D721Med (cell line): Measurements from ENCODE around the gene CDA.

Source experiments
- DNase-seq: peaks from one replicate; pipeline ENCODE4 v3.0.0; 2011; ENCODE audit warnings: low spot score; ENCODE audit not compliant: insufficient read length
- FAIRE-seq: peaks from 2 replicates; lab custom pipeline; 2011; peaks lifted over from hg19 to GRCh38; lab: Jason Lieb, UNC
- TF ChIP-seq, protein P1 (sequence below): IDR thresholded peaks from 2 replicates; pipeline ENCODE4 v1.5.1; 2012; ENCODE audit warnings: mild to moderate bottlenecking, control low read depth; ENCODE audit not compliant: insufficient read depth; ENCODE audit errors: missing control alignments

The CDA gene

DNA sequence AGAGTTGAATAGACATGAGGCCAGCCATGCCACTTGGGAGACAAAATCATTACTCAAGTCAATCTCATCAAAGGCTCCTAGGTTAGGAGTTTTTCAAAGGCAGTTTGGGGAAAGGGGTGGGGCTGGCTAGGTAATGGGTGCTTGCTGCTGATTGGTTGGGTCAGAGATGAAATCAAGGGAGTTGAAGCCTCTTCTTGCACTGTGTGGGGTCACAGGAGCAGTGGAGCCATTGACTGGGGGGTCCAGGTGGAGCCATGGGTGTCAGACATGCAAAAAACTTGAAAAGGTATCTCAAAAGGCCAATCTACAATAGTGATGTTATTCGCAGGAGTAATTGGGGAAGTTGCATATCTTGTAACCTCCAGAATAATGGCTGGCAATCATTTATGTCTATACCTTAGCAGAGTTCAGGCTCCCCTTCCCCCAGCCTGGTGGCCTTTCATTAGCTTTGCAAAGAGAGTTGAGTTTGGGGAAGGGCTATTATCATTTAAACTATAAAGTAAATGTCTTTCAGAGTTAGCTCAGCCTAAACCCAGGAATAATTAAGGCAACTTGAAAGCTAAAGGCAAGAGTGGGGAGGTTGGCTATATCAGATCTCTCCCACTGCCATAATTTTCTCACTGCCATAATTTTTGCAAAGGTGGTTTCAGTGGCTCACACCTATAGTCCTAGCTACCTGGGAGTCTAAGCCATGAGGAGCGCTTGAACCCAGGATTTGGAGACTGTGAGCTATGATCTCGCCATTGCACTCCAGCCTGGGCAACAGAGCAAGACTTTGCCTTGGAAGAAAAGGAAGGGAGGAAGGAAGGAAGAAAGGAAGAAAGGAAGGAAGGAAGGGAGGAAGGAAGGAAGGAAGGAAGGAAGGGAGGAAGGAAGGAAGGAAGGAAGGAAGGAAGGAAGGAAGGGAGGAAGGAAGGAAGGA lies 36.5 kb downstream of the CDA start:
- TF ChIP-seq, protein P1, sequence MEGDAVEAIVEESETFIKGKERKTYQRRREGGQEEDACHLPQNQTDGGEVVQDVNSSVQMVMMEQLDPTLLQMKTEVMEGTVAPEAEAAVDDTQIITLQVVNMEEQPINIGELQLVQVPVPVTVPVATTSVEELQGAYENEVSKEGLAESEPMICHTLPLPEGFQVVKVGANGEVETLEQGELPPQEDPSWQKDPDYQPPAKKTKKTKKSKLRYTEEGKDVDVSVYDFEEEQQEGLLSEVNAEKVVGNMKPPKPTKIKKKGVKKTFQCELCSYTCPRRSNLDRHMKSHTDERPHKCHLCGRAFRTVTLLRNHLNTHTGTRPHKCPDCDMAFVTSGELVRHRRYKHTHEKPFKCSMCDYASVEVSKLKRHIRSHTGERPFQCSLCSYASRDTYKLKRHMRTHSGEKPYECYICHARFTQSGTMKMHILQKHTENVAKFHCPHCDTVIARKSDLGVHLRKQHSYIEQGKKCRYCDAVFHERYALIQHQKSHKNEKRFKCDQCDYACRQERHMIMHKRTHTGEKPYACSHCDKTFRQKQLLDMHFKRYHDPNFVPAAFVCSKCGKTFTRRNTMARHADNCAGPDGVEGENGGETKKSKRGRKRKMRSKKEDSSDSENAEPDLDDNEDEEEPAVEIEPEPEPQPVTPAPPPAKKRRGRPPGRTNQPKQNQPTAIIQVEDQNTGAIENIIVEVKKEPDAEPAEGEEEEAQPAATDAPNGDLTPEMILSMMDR: no peak
- DNase-seq (no peak), FAIRE-seq (no peak)

DNA sequence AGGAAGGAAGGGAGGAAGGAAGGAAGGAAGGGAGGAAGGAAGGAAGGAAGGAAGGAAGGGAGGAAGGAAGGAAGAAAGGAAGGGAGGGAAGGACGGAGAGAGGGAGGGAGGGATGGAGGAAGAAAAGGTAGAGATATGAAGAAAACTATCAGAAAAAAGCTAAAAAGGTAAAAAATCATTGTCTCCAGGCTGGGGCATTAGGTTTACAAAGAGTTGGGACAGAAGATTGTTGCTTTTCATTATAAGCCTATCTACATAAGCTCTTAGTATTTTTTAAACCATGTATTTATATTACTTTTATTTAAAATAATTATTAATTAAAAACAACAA lies 37.2 kb downstream of the CDA start:
- DNase-seq (no peak), FAIRE-seq (no peak)
- TF ChIP-seq, protein P1: no peak

DNA sequence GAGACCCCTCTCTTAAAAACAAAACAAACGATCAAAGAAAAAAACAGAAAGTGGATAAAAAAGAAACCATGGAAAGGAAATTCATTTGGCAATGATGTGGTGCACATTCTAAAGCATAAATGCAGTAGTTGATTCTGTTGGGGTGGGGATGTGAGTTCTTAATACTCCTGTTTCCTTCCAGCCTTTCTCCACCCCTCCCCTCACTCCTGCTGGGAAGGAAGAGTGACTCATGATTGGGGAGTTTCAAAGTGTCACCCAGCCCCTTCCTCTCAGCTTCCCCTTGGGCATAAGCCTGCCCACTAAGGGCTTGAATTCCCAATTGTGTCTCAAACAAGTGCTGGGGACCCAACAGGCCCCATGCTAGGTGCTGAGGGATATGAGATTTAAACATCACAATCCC lies 37.6 kb downstream of the CDA start:
- TF ChIP-seq, protein P1: no peak
- no peak for DNase-seq
- no peak for FAIRE-seq

DNA sequence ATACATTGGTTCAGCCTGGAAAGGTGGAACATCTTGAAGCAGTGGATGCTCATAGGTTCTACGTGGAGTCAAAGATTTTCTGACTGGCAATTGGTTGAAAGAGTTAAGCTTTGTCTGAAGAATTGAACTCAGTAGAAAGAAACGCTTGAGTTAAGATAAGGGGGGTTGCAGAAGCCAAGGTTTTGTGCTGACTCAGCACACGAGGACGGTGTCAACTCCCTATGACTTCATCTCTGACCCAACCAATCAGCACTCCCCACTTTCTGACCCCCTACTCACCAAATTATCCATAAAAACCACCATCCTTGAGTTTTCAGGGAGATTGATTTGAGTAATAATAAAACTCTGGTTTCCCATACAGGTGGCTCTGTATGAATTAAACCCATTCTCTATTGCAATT lies 41.8 kb downstream of the CDA start:
- TF ChIP-seq, protein P1: no peak
- FAIRE-seq (no peak), DNase-seq (no peak)

DNA sequence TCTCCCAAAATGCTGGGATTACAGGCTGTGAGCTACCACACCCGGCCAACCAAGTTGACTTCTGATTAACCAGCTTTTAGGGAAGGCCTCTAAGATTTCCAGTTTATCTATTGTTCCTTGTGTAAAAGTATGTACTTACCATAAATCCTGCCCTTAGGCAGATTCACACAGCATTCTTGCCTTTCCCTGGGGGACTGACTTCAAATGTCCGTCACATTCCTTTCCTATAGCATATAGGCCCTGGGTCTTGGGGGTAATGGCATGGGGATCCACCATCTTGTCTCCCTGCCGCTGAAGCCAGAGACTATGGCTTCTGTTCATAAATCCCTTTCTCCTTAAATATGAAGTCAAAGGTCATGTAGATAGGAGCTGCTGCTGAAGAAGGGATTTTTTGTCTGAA lies 43.5 kb downstream of the CDA start:
- no peak for DNase-seq
- TF ChIP-seq, protein P1: no peak
- FAIRE-seq: no peak

DNA sequence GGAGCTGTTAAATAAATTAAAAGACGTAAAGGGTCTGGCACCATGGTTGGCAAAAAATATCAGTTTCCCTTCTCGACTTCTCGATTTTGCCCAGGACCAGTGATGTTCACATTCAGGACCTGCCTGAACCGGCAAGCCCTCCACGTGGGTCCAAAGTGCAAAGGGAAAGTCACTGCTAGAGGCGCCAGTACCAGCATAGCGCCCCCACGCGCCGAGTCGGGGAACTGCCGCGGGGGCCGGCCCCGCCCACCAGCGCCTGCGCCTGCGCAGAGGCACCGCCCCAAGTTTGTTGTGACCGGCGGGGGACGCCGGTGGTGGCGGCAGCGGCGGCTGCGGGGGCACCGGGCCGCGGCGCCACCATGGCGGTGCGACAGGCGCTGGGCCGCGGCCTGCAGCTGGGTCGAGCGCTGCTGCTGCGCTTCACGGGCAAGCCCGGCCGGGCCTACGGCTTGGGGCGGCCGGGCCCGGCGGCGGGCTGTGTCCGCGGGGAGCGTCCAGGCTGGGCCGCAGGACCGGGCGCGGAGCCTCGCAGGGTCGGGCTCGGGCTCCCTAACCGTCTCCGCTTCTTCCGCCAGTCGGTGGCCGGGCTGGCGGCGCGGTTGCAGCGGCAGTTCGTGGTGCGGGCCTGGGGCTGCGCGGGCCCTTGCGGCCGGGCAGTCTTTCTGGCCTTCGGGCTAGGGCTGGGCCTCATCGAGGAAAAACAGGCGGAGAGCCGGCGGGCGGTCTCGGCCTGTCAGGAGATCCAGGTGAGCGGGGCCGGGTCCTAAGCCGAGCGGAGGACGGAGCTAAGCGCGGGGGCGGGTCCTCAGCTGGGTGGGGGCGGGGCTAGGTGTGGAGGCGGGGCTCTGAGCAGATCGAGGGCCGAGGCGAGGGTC lies 44.5 kb downstream of the CDA start, which contains the start of gene PINK1:
TSS of gene PINK1 (plus strand) at position 269 of the 875 bp plus-strand sequence. CDS start at position 360, 91 bp downstream.
- peak; percentile 32 for DNase-seq
- FAIRE-seq: no peak
- TF ChIP-seq, protein P1: peak; percentile 80
